ENCODE results near the gene HCN3.
"Not testable (repeated sequence)": the region's sequence is repeated elsewhere in the genome, so short reads cannot be mapped to it uniquely, and the experiment has no call there.

Gene HCN3

GRCh38 chr1:155320661-155321617 lies 43.7 kb downstream of the HCN3 start, which contains the start of gene RUSC1:
RUSC1 (plus strand) TSS chr1:155320894; CDS start chr1:155321774, 880 bp downstream.
- Mint-ChIP-seq H3K4me3 (peak within 1 kb of the TSS; percentile 78), H3K9me3 (no peaks in the 10 kb centered on the region), H3K27ac (no peak within 1 kb of the TSS), H3K27me3 (no peaks in the 10 kb centered on the region), H3K36me3 (peaks cover 4% of the 10 kb centered on the region), H3K4me1 (peaks cover 19% of the 10 kb centered on the region)
- DNase-seq (ENCODE audit: low spot score in 2 of 2) = peak; percentile 52 to 61
- peak; percentile 21 for ATAC-seq (ENCODE audit: low read depth)

DNA sequence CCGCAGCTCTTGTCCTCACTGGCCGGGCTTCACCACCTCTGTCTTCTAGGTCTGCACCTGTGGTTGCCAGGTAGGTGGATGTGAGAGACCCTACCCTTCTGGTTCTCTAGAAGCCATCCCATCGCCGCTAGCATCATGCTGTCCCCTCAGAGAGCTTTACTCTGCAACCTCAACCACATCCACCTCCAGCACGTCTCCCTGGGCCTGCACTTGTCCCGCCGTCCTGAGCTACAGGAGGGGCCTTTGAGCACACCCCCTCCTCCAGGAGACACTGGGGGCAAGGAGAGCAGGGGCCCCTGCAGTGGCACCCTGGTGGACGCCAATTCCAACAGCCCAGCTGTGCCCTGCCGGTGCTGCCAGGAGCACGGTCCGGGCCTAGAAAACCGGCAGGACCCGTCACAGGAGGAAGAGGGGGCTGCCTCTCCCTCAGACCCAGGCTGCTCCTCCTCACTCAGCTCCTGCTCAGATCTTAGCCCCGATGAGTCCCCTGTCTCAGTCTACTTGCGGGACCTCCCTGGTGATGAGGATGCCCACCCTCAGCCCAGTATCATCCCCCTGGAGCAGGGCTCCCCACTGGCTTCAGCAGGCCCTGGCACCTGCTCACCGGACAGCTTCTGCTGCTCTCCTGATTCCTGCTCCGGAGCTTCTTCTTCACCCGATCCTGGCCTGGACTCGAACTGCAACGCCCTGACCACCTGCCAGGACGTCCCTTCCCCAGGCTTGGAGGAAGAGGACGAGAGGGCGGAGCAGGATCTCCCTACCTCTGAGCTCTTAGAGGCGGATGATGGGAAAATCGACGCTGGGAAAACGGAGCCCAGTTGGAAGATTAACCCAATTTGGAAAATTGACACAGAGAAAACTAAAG lies 44.6 kb downstream of the HCN3 start:
- H3K27ac Mint-ChIP-seq = no peak overlapping the region
- DNase-seq (ENCODE audit: low spot score in 2 of 2) (no peak), ATAC-seq (ENCODE audit: low read depth) (no peak)
- no peaks in the 10 kb centered on the region for H3K27me3 Mint-ChIP-seq
- peaks cover 4% of the 10 kb centered on the region for H3K36me3 Mint-ChIP-seq
- no peaks in the 10 kb centered on the region for H3K9me3 Mint-ChIP-seq
- peaks cover 22% of the 10 kb centered on the region for H3K4me1 Mint-ChIP-seq
- peak overlapping the region; percentile 92 for H3K4me3 Mint-ChIP-seq

DNA sequence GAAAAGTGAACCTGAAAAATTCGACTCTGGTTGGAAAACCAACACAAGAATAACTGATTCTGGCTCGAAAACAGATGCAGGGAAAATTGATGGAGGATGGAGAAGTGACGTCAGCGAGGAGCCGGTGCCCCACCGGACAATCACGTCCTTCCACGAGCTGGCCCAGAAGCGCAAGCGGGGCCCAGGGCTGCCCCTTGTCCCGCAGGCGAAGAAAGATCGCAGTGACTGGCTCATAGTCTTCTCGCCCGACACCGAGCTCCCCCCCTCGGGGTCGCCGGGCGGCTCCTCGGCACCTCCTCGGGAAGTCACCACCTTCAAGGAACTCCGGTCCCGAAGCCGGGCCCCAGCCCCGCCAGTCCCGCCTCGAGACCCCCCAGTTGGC lies 45.3 kb downstream of the HCN3 start:
- H3K27me3 Mint-ChIP-seq = no peaks in the 10 kb centered on the region
- no peak overlapping the region for H3K27ac Mint-ChIP-seq
- peaks cover 22% of the 10 kb centered on the region for H3K4me1 Mint-ChIP-seq
- ATAC-seq (ENCODE audit: low read depth) (no peak), DNase-seq (ENCODE audit: low spot score in 2 of 2) (no peak)
- no peaks in the 10 kb centered on the region for H3K9me3 Mint-ChIP-seq
- H3K36me3 Mint-ChIP-seq = peaks cover 4% of the 10 kb centered on the region
- H3K4me3 Mint-ChIP-seq = peak overlapping the region; percentile 92

DNA sequence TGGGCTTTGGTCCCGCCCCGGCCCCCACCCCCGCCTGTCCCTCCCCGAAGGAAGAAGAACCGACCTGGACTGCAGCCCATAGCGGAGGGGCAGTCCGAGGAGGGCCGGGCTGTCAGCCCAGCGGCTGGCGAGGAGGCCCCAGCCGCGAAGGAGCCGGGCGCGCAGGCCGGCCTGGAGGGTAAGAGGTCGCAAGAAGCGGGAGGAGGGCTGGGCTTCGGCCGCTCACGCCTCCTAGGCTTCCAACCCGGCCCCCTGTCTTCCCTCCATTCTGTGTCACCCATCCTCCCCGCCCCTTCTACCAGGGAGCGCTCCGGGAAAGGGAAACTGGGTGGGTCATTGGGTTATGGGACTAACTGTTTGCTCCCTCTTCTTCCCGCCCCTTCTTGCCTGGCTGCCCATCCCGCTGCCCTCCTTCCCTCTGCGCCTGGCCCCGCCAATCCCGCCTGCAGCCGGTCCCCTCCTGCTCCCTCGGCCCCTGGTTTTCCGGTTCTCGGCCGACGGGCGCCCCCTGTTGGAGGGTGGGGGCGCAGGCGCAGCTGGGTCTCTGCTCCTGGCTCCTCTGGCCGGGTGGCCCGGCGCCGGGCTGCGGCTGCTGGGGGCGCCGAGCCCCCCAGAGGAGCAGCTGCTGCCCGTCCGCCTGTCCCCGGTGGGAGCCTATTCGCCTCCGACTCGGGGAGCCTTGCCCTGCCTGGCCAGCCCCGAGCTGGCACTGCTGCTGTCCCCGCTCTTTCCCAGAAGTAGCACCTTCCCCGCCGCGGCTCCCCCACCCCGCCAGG lies 45.9 kb downstream of the HCN3 start:
- Mint-ChIP-seq H3K27ac (peak overlapping the region; percentile 74), H3K9me3 (no peaks in the 10 kb centered on the region)

DNA sequence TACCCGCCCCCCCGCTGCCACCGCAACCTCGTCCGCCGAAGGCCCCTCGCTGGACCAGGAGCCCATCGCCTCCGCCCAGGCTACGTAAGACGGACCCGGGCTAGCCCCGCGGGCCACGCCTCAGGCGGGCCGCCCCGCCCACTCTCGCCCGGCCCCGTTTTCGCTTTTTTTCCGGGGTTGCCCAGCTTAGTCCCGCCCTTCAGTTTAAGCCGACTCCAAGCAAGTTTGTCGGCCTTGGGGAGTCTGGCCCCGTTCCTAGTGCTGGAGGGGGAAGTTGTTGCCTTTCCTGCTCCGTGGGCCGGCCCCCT lies 46.4 kb downstream of the HCN3 start:
- DNase-seq (ENCODE audit: low spot score in 2 of 2) (peak; percentile 65 to 66), ATAC-seq (ENCODE audit: low read depth) (peak; percentile 66)
- Mint-ChIP-seq H3K27me3 (no peaks in the 10 kb centered on the region), H3K4me3 (peak overlapping the region; percentile 92), H3K36me3 (peaks cover 4% of the 10 kb centered on the region), H3K4me1 (peaks cover 22% of the 10 kb centered on the region), H3K9me3 (no peaks in the 10 kb centered on the region), H3K27ac (peak overlapping the region; percentile 74)

More for the DNA sequence above, 45.9 kb downstream of the HCN3 start:
- ATAC-seq (ENCODE audit: low read depth) (peak; percentile 64), DNase-seq (ENCODE audit: low spot score in 2 of 2) (peak; percentile 88 to 97)
- peak overlapping the region; percentile 92 for H3K4me3 Mint-ChIP-seq
- no peaks in the 10 kb centered on the region for H3K27me3 Mint-ChIP-seq
- H3K4me1 Mint-ChIP-seq = peaks cover 22% of the 10 kb centered on the region
- H3K36me3 Mint-ChIP-seq = peaks cover 4% of the 10 kb centered on the region

DNA sequence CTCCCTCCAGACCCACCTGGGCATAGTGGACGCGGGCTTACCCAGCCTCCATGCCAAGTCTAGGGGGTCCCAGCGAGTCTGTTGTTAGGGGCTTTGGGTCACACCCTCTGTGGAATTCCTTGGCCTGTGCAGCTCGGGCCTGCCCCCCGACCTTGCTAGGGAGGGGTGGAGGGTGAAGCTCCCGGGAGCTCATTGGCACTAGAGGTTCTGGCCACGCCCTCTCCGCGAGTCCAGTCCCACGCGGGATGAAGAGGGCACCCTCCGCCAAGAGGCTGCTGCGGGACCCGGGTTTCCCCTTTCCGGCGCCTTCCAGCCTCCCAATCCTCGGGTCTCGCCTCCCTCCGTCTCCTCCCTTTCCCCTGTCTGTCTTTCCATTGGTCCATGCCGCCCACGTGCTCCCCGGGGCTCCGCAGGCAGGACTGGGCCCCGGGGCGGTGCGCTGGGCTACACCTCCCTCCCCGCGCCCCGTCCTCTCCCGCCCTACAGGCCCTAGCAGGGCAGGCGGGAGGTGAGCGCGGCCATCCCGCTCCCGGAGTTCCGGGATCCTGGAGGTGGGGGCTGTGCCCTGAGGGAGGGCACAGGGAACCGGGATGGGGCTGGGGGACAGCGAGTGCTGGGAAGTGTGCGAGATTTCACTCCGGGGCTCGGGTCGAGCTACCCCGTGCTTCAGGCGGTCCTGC lies 46.9 kb downstream of the HCN3 start:
- Mint-ChIP-seq H3K4me1 (peaks cover 19% of the 10 kb centered on the region), H3K4me3 (peak overlapping the region; percentile 92), H3K9me3 (no peaks in the 10 kb centered on the region), H3K27ac (peak overlapping the region; percentile 74), H3K27me3 (no peaks in the 10 kb centered on the region), H3K36me3 (peaks cover under 1% of the 10 kb centered on the region)
- peak; percentile 72 to 74 for DNase-seq (ENCODE audit: low spot score in 2 of 2)
- peak; percentile 71 for ATAC-seq (ENCODE audit: low read depth)

DNA sequence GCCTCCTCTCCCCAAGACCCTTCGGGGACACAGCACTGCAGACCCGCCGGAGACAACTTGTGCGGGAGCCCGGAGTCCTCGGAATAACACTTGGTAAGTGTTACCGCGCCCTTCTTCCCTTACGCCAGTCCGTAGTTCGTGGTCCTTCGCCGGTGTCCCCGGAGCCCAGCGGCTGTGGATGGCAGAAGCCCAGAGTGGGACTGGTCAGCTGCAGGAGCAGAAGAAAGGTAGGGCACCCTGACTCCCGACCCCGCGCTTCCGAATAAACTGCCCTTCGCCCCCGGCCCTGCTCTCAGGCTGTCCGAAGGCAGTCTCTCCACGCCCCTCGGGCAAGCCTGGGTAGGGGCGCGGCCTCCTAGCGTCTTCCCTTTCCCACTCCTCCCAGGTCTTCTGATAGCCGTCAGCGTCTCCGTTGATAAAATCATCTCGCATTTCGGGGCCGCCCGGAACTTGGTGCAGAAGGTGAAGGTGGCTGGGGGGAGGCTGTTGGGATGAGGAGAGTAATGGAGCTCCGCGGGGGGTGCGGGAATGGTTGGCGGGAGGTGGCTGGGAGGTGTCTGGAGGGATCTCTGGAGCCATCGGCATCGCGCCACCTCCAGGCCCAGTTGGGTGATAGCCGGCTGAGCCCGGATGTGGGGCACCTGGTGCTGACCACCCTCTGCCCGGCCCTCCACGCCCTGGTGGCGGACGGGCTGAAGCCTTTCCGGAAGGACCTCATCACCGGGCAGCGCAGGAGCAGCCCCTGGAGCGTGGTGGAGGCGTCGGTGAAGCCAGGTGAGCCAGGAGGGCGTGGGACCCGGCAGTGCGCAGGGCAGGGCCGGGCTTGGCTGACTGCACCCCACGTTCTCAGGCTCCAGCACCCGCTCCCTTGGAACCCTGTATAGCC lies 47.7 kb downstream of the HCN3 start:
- no peaks in the 10 kb centered on the region for H3K36me3 Mint-ChIP-seq
- no peaks in the 10 kb centered on the region for H3K27me3 Mint-ChIP-seq
- no peak for DNase-seq (ENCODE audit: low spot score in 2 of 2)
- peaks cover 16% of the 10 kb centered on the region for H3K4me1 Mint-ChIP-seq
- no peak overlapping the region for H3K27ac Mint-ChIP-seq
- H3K9me3 Mint-ChIP-seq = no peaks in the 10 kb centered on the region
- peak overlapping the region; percentile 92 for H3K4me3 Mint-ChIP-seq
- no peak for ATAC-seq (ENCODE audit: low read depth)

DNA sequence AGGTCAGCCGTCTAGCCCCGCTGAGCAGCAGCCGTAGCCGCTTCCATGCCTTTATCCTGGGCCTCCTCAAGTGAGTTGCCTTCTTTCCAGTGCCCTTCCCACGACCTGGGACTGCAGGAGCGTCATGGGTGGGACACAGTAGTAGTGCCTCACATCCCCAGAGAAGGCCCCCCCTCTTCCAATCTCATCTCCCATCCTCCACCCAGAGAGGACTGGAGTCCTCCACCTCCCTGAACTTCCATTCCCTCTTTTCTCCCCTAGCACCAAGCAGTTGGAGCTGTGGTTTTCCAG lies 48.3 kb downstream of the HCN3 start:
- Mint-ChIP-seq H3K9me3 (no peaks in the 10 kb centered on the region), H3K27me3 (no peaks in the 10 kb centered on the region), H3K36me3 (peaks cover under 1% of the 10 kb centered on the region), H3K27ac (no peak overlapping the region), H3K4me3 (peak overlapping the region; percentile 33), H3K4me1 (peaks cover 11% of the 10 kb centered on the region)
- DNase-seq (ENCODE audit: low spot score in 2 of 2) (no peak), ATAC-seq (ENCODE audit: low read depth) (no peak)

DNA sequence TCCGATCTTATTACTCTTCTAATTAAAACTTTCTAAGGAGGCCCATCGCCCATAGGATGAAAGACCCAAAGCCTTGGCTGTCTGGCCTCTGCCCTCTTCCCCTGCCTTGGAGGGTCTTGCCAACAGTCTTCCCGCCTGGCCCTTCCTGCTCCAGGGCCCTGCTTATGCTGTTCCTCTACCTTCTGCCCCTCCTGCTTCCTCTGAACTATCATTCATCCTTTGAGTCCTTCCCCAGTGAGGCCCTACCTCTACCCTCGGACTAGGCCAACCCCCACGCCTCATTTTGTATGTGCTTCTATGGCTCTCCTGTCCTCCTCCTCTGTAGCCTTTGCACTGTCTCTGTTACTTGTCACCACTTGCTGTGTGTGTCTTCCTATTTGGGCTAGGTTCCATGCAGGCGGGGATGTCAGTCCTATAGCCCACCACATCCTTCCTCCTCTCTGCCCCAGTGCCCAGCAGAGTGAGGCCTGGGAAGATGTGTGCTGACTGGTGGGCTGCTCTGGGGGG lies 48.8 kb downstream of the HCN3 start:
- Mint-ChIP-seq H3K9me3 (no peaks in the 10 kb centered on the region), H3K4me1 (peaks cover 11% of the 10 kb centered on the region), H3K27me3 (no peaks in the 10 kb centered on the region), H3K36me3 (peaks cover 5% of the 10 kb centered on the region), H3K27ac (peak overlapping the region; percentile 37), H3K4me3 (peak overlapping the region; percentile 52)
- ATAC-seq (ENCODE audit: low read depth) (no peak), DNase-seq (ENCODE audit: low spot score in 2 of 2) (no peak)

DNA sequence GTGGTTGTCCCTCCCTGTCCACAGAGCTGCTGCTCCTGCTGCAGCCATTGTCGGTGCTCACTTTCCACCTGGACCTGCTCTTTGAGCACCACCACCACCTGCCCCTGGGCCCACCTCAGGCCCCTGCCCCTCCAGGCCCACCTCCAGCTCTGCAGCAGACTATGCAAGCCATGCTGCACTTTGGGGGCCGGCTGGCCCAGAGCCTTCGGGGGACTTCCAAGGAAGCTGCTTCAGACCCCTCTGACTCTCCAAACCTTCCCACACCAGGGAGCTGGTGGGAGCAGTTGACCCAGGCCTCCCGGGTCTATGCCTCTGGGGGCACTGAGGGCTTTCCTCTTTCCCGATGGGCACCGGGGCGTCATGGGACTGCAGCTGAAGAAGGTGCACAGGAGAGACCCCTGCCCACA lies 49.4 kb downstream of the HCN3 start:
- Mint-ChIP-seq H3K4me3 (no peak overlapping the region), H3K9me3 (no peaks in the 10 kb centered on the region), H3K27ac (no peak overlapping the region), H3K4me1 (peaks cover 13% of the 10 kb centered on the region), H3K27me3 (no peaks in the 10 kb centered on the region), H3K36me3 (peaks cover 7% of the 10 kb centered on the region)
- DNase-seq (ENCODE audit: low spot score in 2 of 2) (no peak), ATAC-seq (ENCODE audit: low read depth) (no peak)

DNA sequence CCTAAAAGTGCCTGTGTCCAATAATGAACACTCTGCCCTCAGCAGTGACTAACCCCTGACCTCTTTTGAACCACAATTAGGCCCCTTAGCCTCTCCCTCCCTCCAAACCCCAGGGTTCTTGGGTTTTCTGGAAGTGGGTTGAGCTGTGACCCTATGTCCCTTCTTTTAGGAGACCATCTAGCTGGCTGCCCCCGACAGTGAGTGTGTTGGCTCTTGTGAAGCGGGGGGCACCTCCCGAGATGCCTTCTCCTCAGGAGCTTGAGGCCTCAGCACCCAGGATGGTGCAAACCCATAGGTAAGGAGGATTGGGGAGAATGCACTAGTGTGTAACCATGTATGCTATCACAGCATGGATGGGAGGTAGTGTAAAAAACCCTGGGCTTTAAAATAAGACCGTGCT lies 50.7 kb downstream of the HCN3 start:
- Mint-ChIP-seq H3K9me3 (no peaks in the 10 kb centered on the region), H3K4me3 (no peak overlapping the region), H3K36me3 (peaks cover 7% of the 10 kb centered on the region), H3K27me3 (no peaks in the 10 kb centered on the region), H3K4me1 (peaks cover 13% of the 10 kb centered on the region), H3K27ac (peak overlapping the region; percentile 78)
- no peak for ATAC-seq (ENCODE audit: low read depth)
- DNase-seq (ENCODE audit: low spot score in 2 of 2) = no peak

DNA sequence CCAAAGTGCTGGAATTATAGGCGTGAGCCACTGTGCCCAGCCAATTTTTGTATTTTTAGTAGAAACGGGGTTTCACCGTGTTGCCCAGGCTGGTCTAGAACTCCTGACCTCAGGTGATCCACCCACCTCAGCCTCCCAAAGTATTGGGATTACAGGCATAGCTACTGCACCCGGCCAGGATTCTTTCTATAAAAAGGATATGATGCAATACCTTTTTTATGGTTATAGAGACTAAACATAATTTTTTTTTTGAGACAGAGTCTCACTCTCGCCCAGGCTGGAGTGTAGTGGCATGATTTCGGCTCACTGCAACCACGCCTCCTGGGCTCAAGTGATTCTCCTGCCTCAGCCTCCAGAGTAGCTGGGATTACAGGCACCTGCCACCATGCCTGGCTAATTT lies 51.6 kb downstream of the HCN3 start:
- not testable (repeated sequence) for H3K4me3 Mint-ChIP-seq; H3K27ac Mint-ChIP-seq; ATAC-seq (ENCODE audit: low read depth); H3K9me3 Mint-ChIP-seq; DNase-seq (ENCODE audit: low spot score in 2 of 2); H3K36me3 Mint-ChIP-seq; H3K27me3 Mint-ChIP-seq
- peaks cover 13% of the 10 kb centered on the region for H3K4me1 Mint-ChIP-seq
